Right lung (tissue), 5 donors: Measurements from ENCODE around the gene ASCC1. TPM values are rescaled to one million over a fixed set of nuclear protein-coding genes. Genes with fewer than 3 reads are reported as not detected.
A peak's percentile ranks its signal among the peaks of the same experiment; 100 is the strongest.

Source experiments
- DNase-seq, 2 donors: peaks; one replicate each; pipeline ENCODE4 v3.0.0-alpha.2; 2013
- polyA plus RNA-seq, 5 donors: library from polyadenylated mRNA; unstranded; fragments of 120-200 nt; gene quantifications; one replicate each; pipeline versions ENCODE4 v1.2.1 to v1.2.3, GENCODE V29; 2013; ENCODE audit warnings: inconsistent platforms in 1 of 5, low replicate concordance in 1 of 5; ENCODE audit not compliant: insufficient read length in 5 of 5, insufficient read depth in 1 of 5

The ASCC1 gene
- polyA plus RNA-seq, 5 donors = 32.3 to 46.1 (median 40.9) TPM

- no peak for DNase-seq
Observed at GRCh38 chr10:72049969-72050781, 165.9 kb downstream of the ASCC1 start.

- no peak for DNase-seq
Observed at GRCh38 chr10:72049472-72049871, 166.6 kb downstream of the ASCC1 start.

- peak; percentile 89 to 94 for DNase-seq
Observed at GRCh38 chr10:72048450-72049124, 167.5 kb downstream of the ASCC1 start.

Other genes starting within 250 kb of the ASCC1 start
- 10 to 100 TPM in 1 of 5 donors, 1 to 10 TPM in 4; 4.7 to 11.0 (median 8.8) TPM for gene SPOCK2, start 127.7 kb downstream of the ASCC1 start, polyA plus RNA-seq
- gene ANAPC16, start 264 bp downstream of the ASCC1 start, polyA plus RNA-seq = 100 to 1,000 TPM; 151 to 169 (median 155) TPM
- gene DDIT4, start 57.6 kb upstream of the ASCC1 start, polyA plus RNA-seq = 10 to 100 TPM; 40.3 to 97.6 (median 57.5) TPM
- 10 to 100 TPM; 23.9 to 28.6 (median 26.3) TPM for gene DNAJB12, start 138.6 kb upstream of the ASCC1 start, polyA plus RNA-seq